HCT116 (cell line): ENCODE measurements around the gene MRPL42. TPM values are rescaled to one million over a fixed set of nuclear protein-coding genes. Genes with fewer than 3 reads are reported as not detected.

Experiments used
- ATAC-seq: fragments of 200-7000 bp; cut with Tn5 transposase; 2 replicates; pipeline ENCODE4 v1.9.1; 2020; ENCODE audit warnings: mild to moderate bottlenecking, moderate library complexity
- BruUV-seq: library from RNA; stranded (reverse); fragments of 400-500 nt; replicated peaks from 2 replicates; lab custom pipeline; 2021; lab: Mats Ljungman, UMichigan
- CTCF ChIA-PET: fragments of 300-600 bp; sonication (Branson Sonifier 250); formaldehyde crosslinking; loops from one replicate; lab custom pipeline; 2021; ENCODE audit warnings: antibody characterized with exemption; lab: Charles Lee
- POLR2A ChIA-PET: fragments of 300-600, 350-600 bp; sonication (Branson Sonifier 250); formaldehyde crosslinking; loops from one replicate; lab custom pipeline; 2021; ENCODE audit warnings: antibody characterized with exemption; lab: Charles Lee
- RAD21 ChIA-PET, 2 experiments: fragments of 300-600 bp; sonication (Branson Sonifier 250); formaldehyde crosslinking; loops; one replicate each; lab custom pipeline; 2023; ENCODE audit warnings: low total read pairs in 2 of 2; ENCODE audit not compliant: uncharacterized antibody in 2 of 2, unreplicated experiment in 2 of 2, low non-redundant PET in 1 of 2; lab: Charles Lee
- DNase-seq: peaks from one replicate; pipeline ENCODE4 v3.0.0-alpha.2; 2010; ENCODE audit warnings: low read depth, low spot score
- H2AFZ ChIP-seq: fragments of 200-600 bp; shearing (Covaris generic), sonication (generic); 2 replicates; pipeline ENCODE4 v1.6.1; 2017; ENCODE audit warnings: low read depth, mixed run types, mixed read lengths, antibody characterized with exemption, low read length; ENCODE audit not compliant: poor library complexity, severe bottlenecking
- H3K27ac ChIP-seq: 2 replicates; pipeline ENCODE4 v1.5.1; 2012; ENCODE audit warnings: low read depth, low read length
- H3K27me3 ChIP-seq: fragments of 200-600 bp; sonication (generic); 2 replicates; pipeline ENCODE4 v1.6.1; 2016; ENCODE audit warnings: mixed run types, low read length, mixed read lengths; ENCODE audit not compliant: insufficient read depth
- H3K36me3 ChIP-seq, 2 experiments: fragments of 200-500 bp in 1 of 2; fragments of 200-600 bp in 1 of 2; sonication (Bioruptor generic) in 1 of 2; sonication (generic) in 1 of 2; 2 replicates each; pipeline versions ENCODE4 v1.5.1 to v1.6.1; 2014 to 2016; ENCODE audit warnings: low read length in 2 of 2, inconsistent platforms in 1 of 2, mixed read lengths in 1 of 2, mixed run types in 1 of 2; ENCODE audit not compliant: insufficient read depth in 2 of 2, control insufficient read depth in 1 of 2
- H3K4me1 ChIP-seq, 2 experiments: fragments of 200-600 bp in 1 of 2; sonication (generic) in 1 of 2; 2 replicates each; pipeline versions ENCODE4 v1.5.1 to v1.6.1; 2012 to 2017; ENCODE audit warnings: low read length in 2 of 2, inconsistent platforms in 1 of 2, mild to moderate bottlenecking in 1 of 2, mixed read lengths in 1 of 2, mixed run types in 1 of 2, moderate library complexity in 1 of 2; ENCODE audit not compliant: insufficient read depth in 2 of 2, control insufficient read depth in 1 of 2
- H3K4me2 ChIP-seq: fragments of 200-600 bp; sonication (generic); 2 replicates; pipeline ENCODE4 v1.6.1; 2017; ENCODE audit warnings: mixed run types, low read length, mixed read lengths
- H3K4me3 ChIP-seq, 2 experiments: fragments of 200-600 bp in 1 of 2; sonication (generic) in 1 of 2; replicated peaks in 1 of 2; 2 replicates each; pipeline ENCODE4 v1.5.1; 2011 to 2016; ENCODE audit warnings: low read length in 2 of 2, control low read depth in 1 of 2, low read depth in 1 of 2, mild to moderate bottlenecking in 1 of 2, mixed read lengths in 1 of 2, mixed run types in 1 of 2
- H3K79me2 ChIP-seq: fragments of 200-600 bp; sonication (generic); 2 replicates; pipeline ENCODE4 v1.6.1; 2017; ENCODE audit warnings: mild to moderate bottlenecking, mixed run types, low read length, moderate library complexity, mixed read lengths; ENCODE audit not compliant: insufficient read depth
- H3K9ac ChIP-seq: fragments of 200-600 bp; sonication (generic); 2 replicates; pipeline ENCODE4 v1.6.1; 2016; ENCODE audit warnings: low read length, mixed read lengths
- H3K9me2 ChIP-seq: fragments of 200-600 bp; sonication (generic), shearing (Covaris generic); 2 replicates; pipeline ENCODE4 v1.6.1; 2017; ENCODE audit warnings: mixed run types, mild to moderate bottlenecking, moderate library complexity; ENCODE audit not compliant: insufficient read depth
- H3K9me3 ChIP-seq, 2 experiments: fragments of 200-500 bp in 1 of 2; fragments of 200-600 bp in 1 of 2; sonication (Bioruptor generic) in 1 of 2; sonication (generic) in 1 of 2; 2 replicates each; pipeline ENCODE4 v1.6.1; 2014 to 2017; ENCODE audit warnings: low read length in 2 of 2, mixed read lengths in 2 of 2, inconsistent platforms in 1 of 2, low read depth in 1 of 2, mild to moderate bottlenecking in 1 of 2, mixed run types in 1 of 2, moderate library complexity in 1 of 2; ENCODE audit not compliant: control insufficient read depth in 1 of 2, insufficient read depth in 1 of 2
- H4K20me1 ChIP-seq: fragments of 200-600 bp; sonication (generic), shearing (Covaris generic); 2 replicates; pipeline ENCODE4 v1.6.1; 2017; ENCODE audit warnings: mixed run types, mild to moderate bottlenecking, moderate library complexity; ENCODE audit not compliant: insufficient read depth
- ATF3 ChIP-seq: IDR thresholded peaks from 2 replicates; pipeline ENCODE4 v1.6.1; 2012
- CBX3 ChIP-seq: IDR thresholded peaks from 2 replicates; pipeline ENCODE4 v1.6.1; 2012; ENCODE audit warnings: low read depth
- ELF1 ChIP-seq: IDR thresholded peaks from 2 replicates; pipeline ENCODE4 v1.6.1; 2012; ENCODE audit warnings: low read depth, borderline replicate concordance
- RAD21 ChIP-seq: IDR thresholded peaks from 2 replicates; pipeline ENCODE4 v1.6.1; 2012; ENCODE audit warnings: low read depth, mild to moderate bottlenecking
- SP1 ChIP-seq: IDR thresholded peaks from 2 replicates; pipeline ENCODE4 v1.6.1; 2012; ENCODE audit warnings: low read depth
- TCF7L2 ChIP-seq: IDR thresholded peaks from 2 replicates; pipeline ENCODE4 v1.7.0; 2011; ENCODE audit warnings: borderline replicate concordance, inconsistent platforms; ENCODE audit not compliant: insufficient read depth, insufficient read length; ENCODE audit errors: extremely low read depth
- ZBTB33 ChIP-seq: IDR thresholded peaks from 2 replicates; pipeline ENCODE4 v1.6.1; 2011; ENCODE audit warnings: mild to moderate bottlenecking, low read length, moderate library complexity; ENCODE audit not compliant: insufficient replicate concordance; ENCODE audit errors: extremely low read depth
- ZNF274 ChIP-seq: fragments of 200-500 bp; sonication (Bioruptor generic); IDR thresholded peaks from 2 replicates; pipeline ENCODE4 v1.6.1; 2014; ENCODE audit warnings: mild to moderate bottlenecking, low read depth, low read length, inconsistent platforms
- intact Hi-C: fragments of 100-400 bp; cut with micrococcal nuclease; formaldehyde crosslinking; loops from 2 replicates; pipeline ENCODE4 v1.10.0; 2022
- total RNA-seq: library from RNA; stranded (reverse); gene quantifications from one replicate; pipeline ENCODE4 v1.2.1, GENCODE V29; 2021; ENCODE audit not compliant: unreplicated experiment

Gene MRPL42
- total RNA-seq, 1 experiment from 2014 or later = 120 TPM

- no peaks in the 10 kb centered on the region for H3K9me2 ChIP-seq
- RAD21 ChIA-PET = interaction anchor here in 1 of 2 experiments (0.9 kb wide), 1 partner anchor 595 kb away, joined by 3 read pairs; no protein-coding TSS in a partner anchor
- 0 out of 4 replicates have a peak, but pooled peaks cover 0 to 4% of the 10 kb centered on the region in 2 experiments for H3K4me1 ChIP-seq
- H4K20me1 ChIP-seq = peaks cover 11% of the 10 kb centered on the region; the same call in 1 of the 2 replicates
- POLR2A ChIA-PET = no interaction called here
- H3K27ac ChIP-seq = no peak overlapping the region
- intact Hi-C loops = loop anchor here (10.0 kb wide), 1 partner anchor 1028 kb away; no protein-coding TSS in a partner anchor
- no peaks in the 10 kb centered on the region for H3K27me3 ChIP-seq
- peaks cover 5 to 11% of the 10 kb centered on the region in 2 experiments; a peak in 2 of 4 replicates for H3K36me3 ChIP-seq
- H2AFZ ChIP-seq = no peak overlapping the region
- no peak overlapping the region for H3K4me3 ChIP-seq
- no peaks in the 10 kb centered on the region; the same call in 1 of the 2 replicates for H3K79me2 ChIP-seq
- no peak overlapping the region for H3K9ac ChIP-seq
- ATAC-seq (no peak), DNase-seq (no peak)
- no peak for TF ChIP-seq TCF7L2
- no peak for TF ChIP-seq ZNF274
- no peak for TF ChIP-seq ATF3
- TF ChIP-seq ELF1 = no peak
- TF ChIP-seq SP1 = no peak
- no peak for TF ChIP-seq ZBTB33
- no peak for TF ChIP-seq RAD21
- no peak for TF ChIP-seq CBX3
- BruUV-seq = no TSS peak
- H3K4me2 ChIP-seq = no peak overlapping the region
- no peaks in the 10 kb centered on the region for H3K9me3 ChIP-seq
- CTCF ChIA-PET = interaction anchor here (1.0 kb wide), 1 partner anchor 595 kb away, joined by 3 read pairs; no protein-coding TSS in a partner anchor
These were observed 39.9 kb downstream of the MRPL42 start for GRCh38 chr12:93507165-93507564.
